H1 (cell line): ENCODE results near the gene TPSG1. TPM values are rescaled to one million over a fixed set of nuclear protein-coding genes. Genes with fewer than 3 reads are reported as not detected.

Experiments used
- KDM1A ChIP-seq: fragments of 200-600, 300-600 bp; sonication (generic); IDR thresholded peaks from 2 replicates; pipeline ENCODE4 v1.7.1; 2016; ENCODE audit warnings: mild to moderate bottlenecking, low read length, borderline replicate concordance
- YY1 ChIP-seq: IDR thresholded peaks from 2 replicates; pipeline ENCODE4 v1.6.1; 2011; ENCODE audit warnings: low read depth, mild to moderate bottlenecking, low read length
- polyA plus RNA-seq, 7 experiments: library from polyadenylated mRNA; depleted of rRNA in 3 of 7; stranded (reverse) in 5 of 7; unstranded in 2 of 7; fragments of >200 nt in 5 of 7; fragments of 200-250 nt in 2 of 7; gene quantifications; 1 replicate in 5 of 7; 2 replicates in 1 of 7; 4 replicates in 1 of 7; pipeline versions ENCODE4 v1.2.1 to v1.2.3, GENCODE V29; 2011 to 2013; ENCODE audit warnings: missing spikeins in 2 of 7, mixed read lengths in 2 of 7
- total RNA-seq: library from RNA; stranded (reverse); fragmentation: NEBNext Ultra II Directional; extraction: Animal tissue kit (Norgen Biotek cat#: 25700); gene quantifications from 2 replicates; pipeline ENCODE4 v1.2.1, GENCODE V29; 2021
- TF ChIP-seq, protein P1 (sequence below): fragments of 300-600 bp; sonication (generic); IDR thresholded peaks from 2 replicates; pipeline ENCODE4 v1.7.1; 2012; ENCODE audit warnings: low read length, moderate library complexity, mild to moderate bottlenecking, inconsistent platforms; ENCODE audit not compliant: insufficient replicate concordance

The TPSG1 gene
- total and polyA plus RNA-seq, 2 of the 8 experiments (the other 6 are each of a cell fraction or from before 2014, with no cell fraction given): not detected

DNA sequence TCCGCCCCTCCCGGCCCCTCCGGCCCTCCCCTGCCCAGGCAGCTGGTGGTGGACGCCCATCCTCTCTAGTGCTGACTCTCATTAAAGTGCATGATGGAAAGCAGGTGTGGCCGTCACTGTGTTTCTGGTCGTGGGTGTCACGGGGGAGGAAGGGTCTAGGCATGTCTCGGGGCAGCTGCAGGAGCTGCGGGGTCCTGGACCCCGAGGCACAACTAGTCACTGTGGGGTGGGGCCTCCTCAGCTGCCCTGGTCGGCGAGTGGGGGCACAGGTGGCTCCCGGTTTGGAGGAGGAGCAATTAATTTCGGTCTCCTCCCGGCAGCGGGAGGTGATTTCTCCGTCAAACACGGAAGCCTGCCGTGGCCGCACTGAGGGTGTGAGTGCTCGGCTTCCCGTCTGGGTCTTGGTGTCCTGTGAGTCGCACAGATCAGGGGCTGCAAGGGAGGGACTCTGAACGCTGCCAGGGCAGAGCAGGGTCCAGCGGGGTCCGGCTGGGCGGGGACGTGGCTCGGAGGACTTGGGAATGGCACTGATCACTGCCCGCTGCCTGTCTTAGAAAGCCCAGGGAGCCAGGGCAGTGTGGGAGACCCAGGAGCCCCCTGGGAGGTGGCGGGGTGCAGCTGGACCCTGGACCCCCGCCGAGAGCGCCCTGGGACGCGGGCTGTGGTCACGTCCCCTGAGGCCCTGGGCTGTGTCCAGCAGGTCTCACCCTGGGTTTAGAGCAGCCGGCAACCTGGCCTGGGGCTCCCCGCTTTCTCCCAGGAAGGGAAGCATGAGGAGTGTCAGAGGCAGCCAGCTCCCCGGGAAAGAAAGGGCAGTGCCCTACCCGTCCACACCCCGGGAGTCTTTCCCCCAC, 34.1 kb upstream of the TPSG1 start (continued):
- TF ChIP-seq, protein P1, sequence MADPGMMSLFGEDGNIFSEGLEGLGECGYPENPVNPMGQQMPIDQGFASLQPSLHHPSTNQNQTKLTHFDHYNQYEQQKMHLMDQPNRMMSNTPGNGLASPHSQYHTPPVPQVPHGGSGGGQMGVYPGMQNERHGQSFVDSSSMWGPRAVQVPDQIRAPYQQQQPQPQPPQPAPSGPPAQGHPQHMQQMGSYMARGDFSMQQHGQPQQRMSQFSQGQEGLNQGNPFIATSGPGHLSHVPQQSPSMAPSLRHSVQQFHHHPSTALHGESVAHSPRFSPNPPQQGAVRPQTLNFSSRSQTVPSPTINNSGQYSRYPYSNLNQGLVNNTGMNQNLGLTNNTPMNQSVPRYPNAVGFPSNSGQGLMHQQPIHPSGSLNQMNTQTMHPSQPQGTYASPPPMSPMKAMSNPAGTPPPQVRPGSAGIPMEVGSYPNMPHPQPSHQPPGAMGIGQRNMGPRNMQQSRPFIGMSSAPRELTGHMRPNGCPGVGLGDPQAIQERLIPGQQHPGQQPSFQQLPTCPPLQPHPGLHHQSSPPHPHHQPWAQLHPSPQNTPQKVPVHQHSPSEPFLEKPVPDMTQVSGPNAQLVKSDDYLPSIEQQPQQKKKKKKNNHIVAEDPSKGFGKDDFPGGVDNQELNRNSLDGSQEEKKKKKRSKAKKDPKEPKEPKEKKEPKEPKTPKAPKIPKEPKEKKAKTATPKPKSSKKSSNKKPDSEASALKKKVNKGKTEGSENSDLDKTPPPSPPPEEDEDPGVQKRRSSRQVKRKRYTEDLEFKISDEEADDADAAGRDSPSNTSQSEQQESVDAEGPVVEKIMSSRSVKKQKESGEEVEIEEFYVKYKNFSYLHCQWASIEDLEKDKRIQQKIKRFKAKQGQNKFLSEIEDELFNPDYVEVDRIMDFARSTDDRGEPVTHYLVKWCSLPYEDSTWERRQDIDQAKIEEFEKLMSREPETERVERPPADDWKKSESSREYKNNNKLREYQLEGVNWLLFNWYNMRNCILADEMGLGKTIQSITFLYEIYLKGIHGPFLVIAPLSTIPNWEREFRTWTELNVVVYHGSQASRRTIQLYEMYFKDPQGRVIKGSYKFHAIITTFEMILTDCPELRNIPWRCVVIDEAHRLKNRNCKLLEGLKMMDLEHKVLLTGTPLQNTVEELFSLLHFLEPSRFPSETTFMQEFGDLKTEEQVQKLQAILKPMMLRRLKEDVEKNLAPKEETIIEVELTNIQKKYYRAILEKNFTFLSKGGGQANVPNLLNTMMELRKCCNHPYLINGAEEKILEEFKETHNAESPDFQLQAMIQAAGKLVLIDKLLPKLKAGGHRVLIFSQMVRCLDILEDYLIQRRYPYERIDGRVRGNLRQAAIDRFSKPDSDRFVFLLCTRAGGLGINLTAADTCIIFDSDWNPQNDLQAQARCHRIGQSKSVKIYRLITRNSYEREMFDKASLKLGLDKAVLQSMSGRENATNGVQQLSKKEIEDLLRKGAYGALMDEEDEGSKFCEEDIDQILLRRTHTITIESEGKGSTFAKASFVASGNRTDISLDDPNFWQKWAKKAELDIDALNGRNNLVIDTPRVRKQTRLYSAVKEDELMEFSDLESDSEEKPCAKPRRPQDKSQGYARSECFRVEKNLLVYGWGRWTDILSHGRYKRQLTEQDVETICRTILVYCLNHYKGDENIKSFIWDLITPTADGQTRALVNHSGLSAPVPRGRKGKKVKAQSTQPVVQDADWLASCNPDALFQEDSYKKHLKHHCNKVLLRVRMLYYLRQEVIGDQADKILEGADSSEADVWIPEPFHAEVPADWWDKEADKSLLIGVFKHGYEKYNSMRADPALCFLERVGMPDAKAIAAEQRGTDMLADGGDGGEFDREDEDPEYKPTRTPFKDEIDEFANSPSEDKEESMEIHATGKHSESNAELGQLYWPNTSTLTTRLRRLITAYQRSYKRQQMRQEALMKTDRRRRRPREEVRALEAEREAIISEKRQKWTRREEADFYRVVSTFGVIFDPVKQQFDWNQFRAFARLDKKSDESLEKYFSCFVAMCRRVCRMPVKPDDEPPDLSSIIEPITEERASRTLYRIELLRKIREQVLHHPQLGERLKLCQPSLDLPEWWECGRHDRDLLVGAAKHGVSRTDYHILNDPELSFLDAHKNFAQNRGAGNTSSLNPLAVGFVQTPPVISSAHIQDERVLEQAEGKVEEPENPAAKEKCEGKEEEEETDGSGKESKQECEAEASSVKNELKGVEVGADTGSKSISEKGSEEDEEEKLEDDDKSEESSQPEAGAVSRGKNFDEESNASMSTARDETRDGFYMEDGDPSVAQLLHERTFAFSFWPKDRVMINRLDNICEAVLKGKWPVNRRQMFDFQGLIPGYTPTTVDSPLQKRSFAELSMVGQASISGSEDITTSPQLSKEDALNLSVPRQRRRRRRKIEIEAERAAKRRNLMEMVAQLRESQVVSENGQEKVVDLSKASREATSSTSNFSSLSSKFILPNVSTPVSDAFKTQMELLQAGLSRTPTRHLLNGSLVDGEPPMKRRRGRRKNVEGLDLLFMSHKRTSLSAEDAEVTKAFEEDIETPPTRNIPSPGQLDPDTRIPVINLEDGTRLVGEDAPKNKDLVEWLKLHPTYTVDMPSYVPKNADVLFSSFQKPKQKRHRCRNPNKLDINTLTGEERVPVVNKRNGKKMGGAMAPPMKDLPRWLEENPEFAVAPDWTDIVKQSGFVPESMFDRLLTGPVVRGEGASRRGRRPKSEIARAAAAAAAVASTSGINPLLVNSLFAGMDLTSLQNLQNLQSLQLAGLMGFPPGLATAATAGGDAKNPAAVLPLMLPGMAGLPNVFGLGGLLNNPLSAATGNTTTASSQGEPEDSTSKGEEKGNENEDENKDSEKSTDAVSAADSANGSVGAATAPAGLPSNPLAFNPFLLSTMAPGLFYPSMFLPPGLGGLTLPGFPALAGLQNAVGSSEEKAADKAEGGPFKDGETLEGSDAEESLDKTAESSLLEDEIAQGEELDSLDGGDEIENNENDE: no peak
- TF ChIP-seq KDM1A (no peak), YY1 (no peak)
